T follicular helper cell (primary cell): ENCODE measurements around the gene SEPTIN5.

Experiments
- DNase-seq: peaks from one replicate; pipeline ENCODE4 v3.0.0-alpha.2; 2020; ENCODE audit warnings: low read depth

Gene SEPTIN5

GRCh38 chr22:19760951-19761724 lies 46.8 kb downstream of the SEPTIN5 start:
- no peak for DNase-seq

GRCh38 chr22:19761725-19762567 lies 47.6 kb downstream of the SEPTIN5 start:
- no peak for DNase-seq

- DNase-seq: no peak
Measured at GRCh38 chr22:19762568-19763457, 48.5 kb downstream of the SEPTIN5 start.

GRCh38 chr22:19763458-19764298 lies 49.4 kb downstream of the SEPTIN5 start:
- no peak for DNase-seq

GRCh38 chr22:19764299-19764593 lies 49.9 kb downstream of the SEPTIN5 start:
- no peak for DNase-seq

DNA sequence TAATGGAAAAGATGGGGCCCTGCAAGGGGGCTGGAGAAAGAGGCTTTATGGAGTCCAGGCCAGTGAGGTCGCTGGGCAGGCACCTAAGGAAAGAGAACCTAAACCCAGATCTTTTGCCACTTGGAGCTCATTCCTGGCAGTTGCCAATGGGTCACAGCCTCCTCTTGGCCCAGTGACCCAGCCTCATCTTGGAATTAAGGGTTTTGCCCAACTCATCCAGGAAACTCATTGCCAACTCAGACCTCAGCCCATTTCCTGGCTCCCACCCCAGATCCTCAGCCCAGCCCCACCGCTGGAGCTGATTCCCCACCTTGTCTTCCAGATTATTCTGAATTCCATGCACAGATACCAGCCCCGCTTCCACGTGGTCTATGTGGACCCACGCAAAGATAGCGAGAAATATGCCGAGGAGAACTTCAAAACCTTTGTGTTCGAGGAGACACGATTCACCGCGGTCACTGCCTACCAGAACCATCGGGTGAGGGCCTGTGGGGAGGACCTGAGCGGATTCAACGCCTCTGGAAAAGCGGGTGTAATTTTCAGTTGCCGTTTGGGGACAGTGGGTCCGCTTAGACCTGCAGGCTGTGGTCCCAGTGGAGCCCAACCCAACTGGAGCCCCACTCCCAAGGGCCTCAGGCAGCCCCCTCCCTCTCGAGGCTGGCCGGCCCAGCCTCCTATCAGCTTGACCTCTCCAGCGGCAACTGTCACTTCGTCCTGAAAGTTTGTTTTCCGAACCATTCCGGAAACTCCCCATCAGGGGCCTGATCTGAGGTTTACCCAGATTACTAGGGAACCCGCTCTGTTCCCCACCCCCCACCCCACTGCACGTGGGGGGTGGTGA lies 50.6 kb downstream of the SEPTIN5 start:
- DNase-seq: no peak

DNA sequence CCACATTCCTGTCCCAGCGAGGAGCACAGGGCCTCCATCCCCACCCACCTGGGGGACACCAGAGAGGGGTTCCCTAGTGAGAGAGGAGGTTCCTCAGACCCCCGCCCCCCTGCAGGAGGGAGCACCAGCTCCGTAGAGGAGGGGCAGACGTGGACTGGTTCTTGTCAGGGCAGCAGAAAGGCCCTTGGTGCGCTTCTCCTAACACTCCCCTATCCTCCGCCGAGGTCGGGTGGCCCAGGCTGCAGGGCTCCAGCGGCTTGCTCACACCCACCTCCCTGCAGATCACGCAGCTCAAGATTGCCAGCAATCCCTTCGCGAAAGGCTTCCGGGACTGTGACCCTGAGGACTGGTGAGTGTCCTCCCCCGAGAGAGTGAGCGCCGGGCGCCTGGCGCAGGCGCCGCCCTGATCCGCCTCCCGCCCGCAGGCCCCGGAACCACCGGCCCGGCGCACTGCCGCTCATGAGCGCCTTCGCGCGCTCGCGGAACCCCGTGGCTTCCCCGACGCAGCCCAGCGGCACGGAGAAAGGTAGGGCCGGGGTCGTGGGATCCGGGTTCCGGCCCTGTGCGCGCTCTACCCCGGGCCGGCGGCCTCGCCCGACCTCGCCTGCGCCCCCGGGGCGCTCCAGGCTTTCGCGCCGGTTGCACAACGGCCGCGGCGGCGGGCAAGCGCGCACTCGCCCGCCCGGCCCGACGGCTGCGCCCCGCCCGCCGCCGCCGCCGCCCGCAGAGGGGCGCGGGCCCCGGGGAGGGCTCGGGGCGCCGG lies 51.4 kb downstream of the SEPTIN5 start:
- DNase-seq: no peak

- no peak for DNase-seq
Measured at GRCh38 chr22:19766240-19766510, 51.9 kb downstream of the SEPTIN5 start.

- peak; percentile 19 for DNase-seq
Measured at GRCh38 chr22:19766511-19767426, 52.5 kb downstream of the SEPTIN5 start.

GRCh38 chr22:19767427-19768341 lies 53.4 kb downstream of the SEPTIN5 start:
- no peak for DNase-seq

DNA sequence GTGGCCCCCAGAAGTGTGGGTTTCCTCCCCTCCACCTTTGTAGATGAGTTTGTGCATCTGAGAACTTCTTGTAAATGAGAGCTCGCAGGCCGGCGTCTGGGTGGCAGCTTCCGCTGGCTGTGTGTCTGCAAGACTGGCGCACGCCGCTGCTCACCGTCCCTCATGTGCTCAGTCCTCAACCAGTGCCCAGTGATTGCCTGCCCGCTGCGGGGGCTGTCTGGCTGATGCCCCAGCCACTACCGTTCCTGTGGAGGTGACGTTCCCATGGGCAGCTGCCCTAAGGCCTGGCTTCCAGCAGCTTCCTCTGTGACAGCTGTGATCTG lies 55.1 kb downstream of the SEPTIN5 start:
- DNase-seq: no peak

DNA sequence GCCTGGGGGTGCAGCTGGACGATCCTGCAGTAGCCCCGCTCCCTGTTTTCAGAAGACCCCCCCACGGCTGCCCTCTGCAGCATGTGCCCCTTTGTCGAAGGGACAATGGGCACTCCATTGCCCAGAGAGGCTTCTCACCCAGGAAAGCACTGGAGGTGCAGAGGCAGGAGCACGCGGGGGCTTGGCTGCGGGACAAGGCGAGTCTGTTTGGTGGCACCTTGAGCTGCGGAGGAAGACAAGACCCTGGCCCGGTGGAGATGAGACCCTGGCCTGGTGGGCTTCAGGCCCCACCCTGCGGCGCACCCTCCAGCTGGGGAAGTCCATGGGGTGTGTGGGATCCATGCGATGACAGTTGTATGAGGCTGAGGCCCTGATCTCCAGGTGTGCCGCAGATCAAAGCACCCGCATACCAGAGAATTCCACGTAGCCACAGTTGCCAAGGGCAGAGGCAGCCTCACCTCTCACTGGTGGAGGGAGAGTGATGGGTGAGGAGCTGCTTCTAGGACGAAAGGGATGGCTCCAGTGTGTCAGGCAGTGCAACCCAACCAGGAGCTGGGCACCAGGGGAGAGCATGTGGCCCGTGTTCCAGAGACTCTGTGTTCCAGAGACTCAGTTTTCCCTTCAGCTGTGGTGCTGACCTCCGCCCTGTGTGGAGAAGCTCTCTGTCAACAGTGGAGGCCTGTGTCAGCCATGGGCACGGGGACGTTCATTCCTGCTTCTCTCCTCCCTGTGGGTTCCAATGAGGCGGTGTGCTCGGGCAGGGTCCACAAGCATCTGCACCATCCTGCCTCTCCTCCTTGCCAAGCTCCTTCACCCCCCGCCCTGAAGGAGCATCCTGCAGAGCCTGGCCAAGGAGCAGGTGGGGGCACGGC lies 56.3 kb downstream of the SEPTIN5 start:
- no peak for DNase-seq

GRCh38 chr22:19772422-19772672 lies 58.0 kb downstream of the SEPTIN5 start:
- DNase-seq: no peak
